RWPE1 (cell line): ENCODE measurements around the gene GGN.

ENCODE experiments used
- CTCF ChIA-PET: fragments of 350-600 bp; sonication (Branson Sonifier 250); formaldehyde crosslinking; extraction: SDS; loops from one replicate; lab custom pipeline; 2021; lab: Yijun Ruan, JAX
- POLR2A ChIA-PET: fragments of 400-600 bp; formaldehyde crosslinking; extraction: SDS; loops from one replicate; lab custom pipeline; 2020; ENCODE audit warnings: antibody characterized with exemption; ENCODE audit not compliant: low non-redundant PET; lab: Yijun Ruan, JAX
- DNase-seq: peaks from one replicate; pipeline ENCODE4 v3.0.0; 2012; ENCODE audit warnings: low spot score
- H3K27ac ChIP-seq: fragments of 450-650 bp; 2 replicates; pipeline ENCODE4 v1.5.1; 2017
- CTCF ChIP-seq: fragments of 450-650 bp; conservative IDR thresholded peaks from 2 replicates; pipeline ENCODE4 v1.5.1; 2017; ENCODE audit warnings: low read depth, mild to moderate bottlenecking

Gene GGN

DNA sequence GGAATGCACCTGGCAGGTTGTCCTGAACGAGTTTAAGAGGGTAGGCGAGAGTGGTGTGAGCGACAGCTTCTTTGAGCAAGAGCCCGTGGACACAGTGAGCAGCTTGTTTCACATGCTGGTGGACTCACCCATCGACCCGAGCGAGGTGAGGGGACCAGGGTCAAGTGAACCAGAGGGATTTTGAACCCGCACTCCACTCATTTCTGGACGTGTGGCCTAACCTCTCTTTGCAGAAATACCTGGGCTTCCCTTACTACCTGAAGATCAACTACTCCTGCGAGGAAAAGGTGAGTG, 50.5 kb downstream of the GGN start:
- POLR2A ChIA-PET, result no interaction called here
- CTCF ChIA-PET, result no interaction called here
- no peak for DNase-seq
- TF ChIP-seq CTCF, result no peak
- H3K27ac ChIP-seq, result peak overlapping the region; percentile 94

DNA sequence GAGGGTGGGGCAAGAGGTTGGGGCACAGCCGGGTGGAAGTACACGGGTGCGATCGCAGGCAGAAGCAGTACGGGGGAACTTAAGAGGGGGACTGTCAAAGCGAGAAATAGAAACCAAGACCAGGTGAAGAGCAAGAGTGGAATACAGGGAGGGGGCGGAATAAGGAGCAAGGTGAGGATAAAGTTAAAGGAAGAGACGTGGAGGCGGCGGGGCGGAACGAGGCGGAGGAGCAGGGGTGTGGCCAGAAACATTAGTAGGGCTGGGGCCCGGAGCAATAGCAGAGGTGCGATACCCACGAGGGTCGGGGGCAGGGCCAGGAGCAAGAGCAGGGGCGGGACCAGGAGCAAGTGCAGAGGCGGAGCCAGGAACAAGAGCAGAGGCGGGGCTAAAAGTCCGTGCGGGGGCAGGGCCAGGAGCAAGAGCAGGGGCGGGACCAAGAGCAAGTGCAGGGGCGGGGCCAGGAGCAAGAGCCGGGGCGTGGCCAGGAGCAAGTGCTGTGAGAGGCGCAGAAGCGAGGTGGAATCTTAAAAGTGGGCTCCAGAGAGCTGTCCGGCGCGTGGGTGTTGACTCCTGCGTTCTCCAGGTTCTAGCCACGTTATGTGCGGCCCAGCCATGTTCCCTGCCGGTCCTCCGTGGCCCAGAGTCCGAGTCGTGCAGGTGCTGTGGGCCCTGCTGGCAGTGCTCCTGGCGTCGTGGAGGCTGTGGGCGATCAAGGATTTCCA, 51.0 kb downstream of the GGN start:
- DNase-seq, result peak; percentile 91
- peak overlapping the region; percentile 94 for H3K27ac ChIP-seq
- CTCF ChIA-PET, result interaction anchor here (1.0 kb wide), 1 partner anchor 26 kb away, joined by 3 read pairs; no protein-coding TSS in a partner anchor
- POLR2A ChIA-PET, result no interaction called here
- TF ChIP-seq CTCF, result no peak

DNA sequence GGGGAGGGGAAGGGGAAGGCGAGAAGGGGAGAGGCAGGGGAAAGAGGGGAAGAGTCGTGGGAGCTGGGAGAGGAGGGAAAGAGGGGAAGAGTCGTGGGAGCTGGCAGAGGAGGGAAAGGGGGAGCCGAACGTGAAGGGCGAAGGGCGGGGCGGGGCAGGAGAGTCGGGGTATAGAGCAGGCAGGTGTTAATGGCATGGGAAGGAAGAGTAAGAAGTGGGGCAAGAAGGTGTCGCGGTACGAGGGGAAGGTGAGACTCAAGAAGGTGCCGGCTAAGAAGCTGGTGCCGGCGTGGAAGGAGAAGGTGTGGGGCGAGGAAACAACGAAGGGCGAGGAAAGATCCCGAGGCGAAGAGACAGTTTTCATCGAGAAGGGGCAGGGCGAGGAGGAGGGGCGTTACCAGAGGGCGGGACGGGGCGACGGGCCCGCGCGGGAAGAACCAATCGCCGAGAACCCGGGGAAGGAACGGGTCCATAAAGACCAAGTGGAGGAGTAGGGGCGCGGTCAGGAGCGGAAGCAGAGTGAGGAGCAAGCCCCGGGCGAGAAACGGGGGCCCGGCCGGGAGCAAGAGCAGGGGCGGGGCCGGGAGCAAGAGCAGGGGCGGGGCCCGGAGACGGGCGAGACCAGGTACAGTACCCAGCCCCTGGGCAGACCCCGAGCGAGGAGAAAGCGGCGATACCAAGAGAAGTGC, 51.7 kb downstream of the GGN start:
- POLR2A ChIA-PET, result interaction anchor here (0.6 to 1.0 kb wide), 3 partner anchors 32 to 93 kb away, joined by 3 to 7 read pairs (median 4); partner anchors contain the start of genes GGN and SPRED3
- peak overlapping the region; percentile 94 for H3K27ac ChIP-seq
- no peak for TF ChIP-seq CTCF
- DNase-seq, result peak; percentile 96
- CTCF ChIA-PET, result interaction anchor here (0.6 to 1.5 kb wide), 7 partner anchors 26 to 420 kb away, joined by 3 to 12 read pairs (median 3); no protein-coding TSS in a partner anchor
